GM12874 (cell line): ENCODE data around the gene FAM234A.

ENCODE experiments used
- CTCF ChIP-seq: IDR thresholded peaks from 2 replicates; pipeline ENCODE4 v1.5.1; 2011; ENCODE audit warnings: low read depth, mild to moderate bottlenecking, control low read depth, low read length, moderate library complexity; ENCODE audit not compliant: insufficient read depth

FAM234A gene

GRCh38 chr16:245105-245504 is 10.5 kb downstream of the FAM234A start:
- TF ChIP-seq CTCF = no peak

- TF ChIP-seq CTCF = no peak
Observed at GRCh38 chr16:247027-247426, 12.4 kb downstream of the FAM234A start.

- TF ChIP-seq CTCF = no peak
Observed at GRCh38 chr16:249431-249830, 14.8 kb downstream of the FAM234A start.

GRCh38 chr16:252366-253337 is 18.0 kb downstream of the FAM234A start:
- no peak for TF ChIP-seq CTCF

- no peak for TF ChIP-seq CTCF
Observed at GRCh38 chr16:253833-254232, 19.2 kb downstream of the FAM234A start.

GRCh38 chr16:254461-254860 is 19.8 kb downstream of the FAM234A start:
- TF ChIP-seq CTCF = no peak

GRCh38 chr16:255183-255582 is 20.6 kb downstream of the FAM234A start:
- no peak for TF ChIP-seq CTCF
